GM23248 (cell line): ENCODE results near the gene GNB5.

Source experiments
- EZH2 ChIP-seq: fragments of 200-600 bp; sonication (generic); IDR thresholded peaks from 2 replicates; pipeline ENCODE4 v1.6.1; 2018; ENCODE audit warnings: antibody characterized with exemption, mild to moderate bottlenecking; ENCODE audit not compliant: insufficient read depth, poor library complexity, severe bottlenecking
- EZH2phosphoT487 ChIP-seq: fragments of 200-600 bp; sonication (generic); IDR thresholded peaks from 2 replicates; pipeline ENCODE4 v1.6.1; 2018; ENCODE audit warnings: antibody characterized with exemption, moderate library complexity, mild to moderate bottlenecking, low read depth; ENCODE audit not compliant: insufficient read depth

DNA sequence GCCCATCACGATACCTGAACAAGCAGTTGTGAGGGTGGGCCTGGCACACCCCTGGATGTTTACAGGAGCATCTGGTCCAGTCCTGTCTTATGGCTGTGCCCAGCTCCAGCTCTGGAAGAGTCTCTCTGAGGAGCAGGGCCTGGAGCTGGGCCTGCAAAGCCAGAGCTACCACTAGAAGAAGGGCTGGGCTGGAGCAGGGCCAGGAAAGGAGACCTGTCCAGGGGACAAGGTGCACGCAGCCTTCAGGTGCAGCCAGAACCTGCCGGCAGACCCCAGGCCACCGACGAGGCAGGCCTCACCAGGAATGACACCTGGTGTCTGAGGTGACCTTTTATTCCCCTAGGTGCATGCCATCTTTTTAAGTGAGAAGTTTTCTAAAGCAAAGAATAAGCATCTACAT, 70.2 kb downstream of the GNB5 start:
- TF ChIP-seq EZH2phosphoT487, result no peak
- TF ChIP-seq EZH2, result no peak
